ENCODE data around the gene CCR3.

The CCR3 gene

GRCh38 chr3:46221938-46222337 lies 20.3 kb upstream of the CCR3 start:
- DNase-seq: no peak

- no peak for DNase-seq
These were observed 19.7 kb upstream of the CCR3 start for GRCh38 chr3:46222435-46223161.

- no peak for DNase-seq
These were observed 13.7 kb upstream of the CCR3 start for GRCh38 chr3:46228260-46229242.

GRCh38 chr3:46231323-46231722 lies 10.9 kb upstream of the CCR3 start:
- no peak for DNase-seq

GRCh38 chr3:46233194-46233593 lies 9.1 kb upstream of the CCR3 start:
- DNase-seq: no peak

GRCh38 chr3:46235425-46235824 lies 6.8 kb upstream of the CCR3 start:
- DNase-seq: no peak

- no peak for DNase-seq
These were observed 5.8 kb upstream of the CCR3 start for GRCh38 chr3:46236294-46237054.

GRCh38 chr3:46238386-46238785 lies 3.9 kb upstream of the CCR3 start:
- DNase-seq: no peak

- no peak for DNase-seq
These were observed 2.8 kb upstream of the CCR3 start for GRCh38 chr3:46239301-46239938.

- no peak for DNase-seq
These were observed 2.3 kb upstream of the CCR3 start for GRCh38 chr3:46239952-46240351.

- no peak for DNase-seq
These were observed 1.3 kb downstream of the CCR3 start for GRCh38 chr3:46243560-46243959.

GRCh38 chr3:46245146-46245545 lies 2.9 kb downstream of the CCR3 start:
- DNase-seq: no peak

GRCh38 chr3:46252980-46253379 lies 10.7 kb downstream of the CCR3 start:
- no peak for DNase-seq

- DNase-seq: no peak
These were observed 16.3 kb downstream of the CCR3 start for GRCh38 chr3:46258525-46258924.

GRCh38 chr3:46261926-46262594 lies 19.8 kb downstream of the CCR3 start:
- DNase-seq: no peak

- DNase-seq: no peak
These were observed 21.7 kb downstream of the CCR3 start for GRCh38 chr3:46264002-46264401.

- no peak for DNase-seq
These were observed 24.3 kb downstream of the CCR3 start for GRCh38 chr3:46266598-46266997.

- DNase-seq: no peak
These were observed 27.3 kb downstream of the CCR3 start for GRCh38 chr3:46269556-46269955.

- DNase-seq: no peak
These were observed 28.2 kb downstream of the CCR3 start for GRCh38 chr3:46270474-46270873.

- DNase-seq: no peak
These were observed 29.0 kb downstream of the CCR3 start for GRCh38 chr3:46271209-46271745.

GRCh38 chr3:46272028-46272451 lies 29.8 kb downstream of the CCR3 start:
- DNase-seq: no peak
